K562 (cell line): ENCODE results near the gene BRWD1. TPM values are rescaled to one million over a fixed set of nuclear protein-coding genes. Genes with fewer than 3 reads are reported as not detected.

ENCODE experiments used
- CBX5 ChIP-seq: IDR thresholded peaks from 2 replicates; pipeline ENCODE4 v1.6.1; 2014; ENCODE audit warnings: low read depth, borderline replicate concordance
- JUNB ChIP-seq: fragments of 450-650 bp; formaldehyde crosslinking; conservative IDR thresholded peaks from 2 replicates; pipeline ENCODE4 v1.4.0; 2020; ENCODE audit warnings: mild to moderate bottlenecking
- KDM2B ChIP-seq: fragments of 250-450 bp; sonication (Bioruptor Pico); IDR thresholded peaks from 2 replicates; pipeline ENCODE4 v1.8.0; 2021; ENCODE audit warnings: mild to moderate bottlenecking, moderate library complexity
- KLF1 ChIP-seq: fragments of 450-650 bp; IDR thresholded peaks from 2 replicates; pipeline ENCODE4 v1.6.1; 2016; ENCODE audit warnings: missing genetic modification characterization, missing compliant biosample characterization
- NR2C2 ChIP-seq, 2 experiments: fragments of 200-800 bp in 1 of 2; sonication (Bioruptor generic) in 1 of 2; sonication (generic) in 1 of 2; formaldehyde crosslinking in 1 of 2; IDR thresholded peaks; 2 replicates each; pipeline versions ENCODE4 v1.6.1 to v1.8.0; 2016 to 2022; ENCODE audit warnings: mild to moderate bottlenecking in 1 of 2, missing compliant biosample characterization in 1 of 2, missing genetic modification characterization in 1 of 2, missing genetic modification reagents in 1 of 2
- PATZ1 ChIP-seq: fragments of 250-450 bp; sonication (Bioruptor Pico); IDR thresholded peaks from 2 replicates; pipeline ENCODE4 v1.5.0; 2020; ENCODE audit warnings: mild to moderate bottlenecking, borderline replicate concordance
- RBM22 ChIP-seq: fragments of 200-400 bp; formaldehyde crosslinking; IDR thresholded peaks from 2 replicates; pipeline ENCODE4 v1.6.1; 2018; ENCODE audit warnings: low read length, low read depth; ENCODE audit not compliant: poor library complexity, severe bottlenecking
- SMARCB1 ChIP-seq: IDR thresholded peaks from 2 replicates; pipeline ENCODE4 v1.6.1; 2011; ENCODE audit warnings: improper control_type of control experiment, low read depth; ENCODE audit not compliant: insufficient read length
- ZNF121 ChIP-seq: sonication (generic); formaldehyde crosslinking; conservative IDR thresholded peaks from 2 replicates; pipeline ENCODE4 v1.8.0; 2022; ENCODE audit warnings: missing genetic modification reagents
- polyA plus RNA-seq, 8 experiments: library from polyadenylated mRNA; depleted of rRNA in 4 of 8; stranded (reverse) in 5 of 8; unstranded in 3 of 8; fragments of >200 nt; fragmentation: Nextera tagmentation in 2 of 8; fragmentation: Illumina TruSeq in 1 of 8; extraction: Ambion mirVana in 2 of 8; extraction: Trizol in 1 of 8; gene quantifications; 2 replicates each; pipeline versions ENCODE4 v1.2.1 to v1.2.3, GENCODE V29; 2011 to 2014; ENCODE audit warnings: inconsistent platforms in 1 of 8, missing spikeins in 1 of 8
- total RNA-seq, 7 experiments: library from RNA; depleted of rRNA in 6 of 7; stranded (reverse); fragments of >200 nt in 6 of 7; fragmentation: Illumina TruSeq in 2 of 7; extraction: Trizol in 2 of 7; gene quantifications; 2 replicates each; pipeline versions ENCODE4 v1.2.1 to v1.2.3, GENCODE V29; 2011 to 2021; ENCODE audit warnings: low replicate concordance in 1 of 7
- TF ChIP-seq, protein P1 (sequence below): fragments of 450-650 bp; IDR thresholded peaks from 2 replicates; pipeline ENCODE4 v1.6.1; 2016; ENCODE audit warnings: mild to moderate bottlenecking, moderate library complexity
- TF ChIP-seq, protein P2 (sequence below): sonication (generic); formaldehyde crosslinking; IDR thresholded peaks from 2 replicates; pipeline ENCODE4 v1.8.1; 2023; ENCODE audit warnings: mild to moderate bottlenecking, missing genetic modification reagents, moderate library complexity

BRWD1 gene
- total and polyA plus RNA-seq, 9 of the 15 experiments (the other 6 are each of a cell fraction or from before 2014, with no cell fraction given): 10.1 to 60.2 (median 34.1) TPM

GRCh38 chr21:39317134-39318090 lies 4.0 kb upstream of the BRWD1 start (continued):
- TF ChIP-seq, protein P1, sequence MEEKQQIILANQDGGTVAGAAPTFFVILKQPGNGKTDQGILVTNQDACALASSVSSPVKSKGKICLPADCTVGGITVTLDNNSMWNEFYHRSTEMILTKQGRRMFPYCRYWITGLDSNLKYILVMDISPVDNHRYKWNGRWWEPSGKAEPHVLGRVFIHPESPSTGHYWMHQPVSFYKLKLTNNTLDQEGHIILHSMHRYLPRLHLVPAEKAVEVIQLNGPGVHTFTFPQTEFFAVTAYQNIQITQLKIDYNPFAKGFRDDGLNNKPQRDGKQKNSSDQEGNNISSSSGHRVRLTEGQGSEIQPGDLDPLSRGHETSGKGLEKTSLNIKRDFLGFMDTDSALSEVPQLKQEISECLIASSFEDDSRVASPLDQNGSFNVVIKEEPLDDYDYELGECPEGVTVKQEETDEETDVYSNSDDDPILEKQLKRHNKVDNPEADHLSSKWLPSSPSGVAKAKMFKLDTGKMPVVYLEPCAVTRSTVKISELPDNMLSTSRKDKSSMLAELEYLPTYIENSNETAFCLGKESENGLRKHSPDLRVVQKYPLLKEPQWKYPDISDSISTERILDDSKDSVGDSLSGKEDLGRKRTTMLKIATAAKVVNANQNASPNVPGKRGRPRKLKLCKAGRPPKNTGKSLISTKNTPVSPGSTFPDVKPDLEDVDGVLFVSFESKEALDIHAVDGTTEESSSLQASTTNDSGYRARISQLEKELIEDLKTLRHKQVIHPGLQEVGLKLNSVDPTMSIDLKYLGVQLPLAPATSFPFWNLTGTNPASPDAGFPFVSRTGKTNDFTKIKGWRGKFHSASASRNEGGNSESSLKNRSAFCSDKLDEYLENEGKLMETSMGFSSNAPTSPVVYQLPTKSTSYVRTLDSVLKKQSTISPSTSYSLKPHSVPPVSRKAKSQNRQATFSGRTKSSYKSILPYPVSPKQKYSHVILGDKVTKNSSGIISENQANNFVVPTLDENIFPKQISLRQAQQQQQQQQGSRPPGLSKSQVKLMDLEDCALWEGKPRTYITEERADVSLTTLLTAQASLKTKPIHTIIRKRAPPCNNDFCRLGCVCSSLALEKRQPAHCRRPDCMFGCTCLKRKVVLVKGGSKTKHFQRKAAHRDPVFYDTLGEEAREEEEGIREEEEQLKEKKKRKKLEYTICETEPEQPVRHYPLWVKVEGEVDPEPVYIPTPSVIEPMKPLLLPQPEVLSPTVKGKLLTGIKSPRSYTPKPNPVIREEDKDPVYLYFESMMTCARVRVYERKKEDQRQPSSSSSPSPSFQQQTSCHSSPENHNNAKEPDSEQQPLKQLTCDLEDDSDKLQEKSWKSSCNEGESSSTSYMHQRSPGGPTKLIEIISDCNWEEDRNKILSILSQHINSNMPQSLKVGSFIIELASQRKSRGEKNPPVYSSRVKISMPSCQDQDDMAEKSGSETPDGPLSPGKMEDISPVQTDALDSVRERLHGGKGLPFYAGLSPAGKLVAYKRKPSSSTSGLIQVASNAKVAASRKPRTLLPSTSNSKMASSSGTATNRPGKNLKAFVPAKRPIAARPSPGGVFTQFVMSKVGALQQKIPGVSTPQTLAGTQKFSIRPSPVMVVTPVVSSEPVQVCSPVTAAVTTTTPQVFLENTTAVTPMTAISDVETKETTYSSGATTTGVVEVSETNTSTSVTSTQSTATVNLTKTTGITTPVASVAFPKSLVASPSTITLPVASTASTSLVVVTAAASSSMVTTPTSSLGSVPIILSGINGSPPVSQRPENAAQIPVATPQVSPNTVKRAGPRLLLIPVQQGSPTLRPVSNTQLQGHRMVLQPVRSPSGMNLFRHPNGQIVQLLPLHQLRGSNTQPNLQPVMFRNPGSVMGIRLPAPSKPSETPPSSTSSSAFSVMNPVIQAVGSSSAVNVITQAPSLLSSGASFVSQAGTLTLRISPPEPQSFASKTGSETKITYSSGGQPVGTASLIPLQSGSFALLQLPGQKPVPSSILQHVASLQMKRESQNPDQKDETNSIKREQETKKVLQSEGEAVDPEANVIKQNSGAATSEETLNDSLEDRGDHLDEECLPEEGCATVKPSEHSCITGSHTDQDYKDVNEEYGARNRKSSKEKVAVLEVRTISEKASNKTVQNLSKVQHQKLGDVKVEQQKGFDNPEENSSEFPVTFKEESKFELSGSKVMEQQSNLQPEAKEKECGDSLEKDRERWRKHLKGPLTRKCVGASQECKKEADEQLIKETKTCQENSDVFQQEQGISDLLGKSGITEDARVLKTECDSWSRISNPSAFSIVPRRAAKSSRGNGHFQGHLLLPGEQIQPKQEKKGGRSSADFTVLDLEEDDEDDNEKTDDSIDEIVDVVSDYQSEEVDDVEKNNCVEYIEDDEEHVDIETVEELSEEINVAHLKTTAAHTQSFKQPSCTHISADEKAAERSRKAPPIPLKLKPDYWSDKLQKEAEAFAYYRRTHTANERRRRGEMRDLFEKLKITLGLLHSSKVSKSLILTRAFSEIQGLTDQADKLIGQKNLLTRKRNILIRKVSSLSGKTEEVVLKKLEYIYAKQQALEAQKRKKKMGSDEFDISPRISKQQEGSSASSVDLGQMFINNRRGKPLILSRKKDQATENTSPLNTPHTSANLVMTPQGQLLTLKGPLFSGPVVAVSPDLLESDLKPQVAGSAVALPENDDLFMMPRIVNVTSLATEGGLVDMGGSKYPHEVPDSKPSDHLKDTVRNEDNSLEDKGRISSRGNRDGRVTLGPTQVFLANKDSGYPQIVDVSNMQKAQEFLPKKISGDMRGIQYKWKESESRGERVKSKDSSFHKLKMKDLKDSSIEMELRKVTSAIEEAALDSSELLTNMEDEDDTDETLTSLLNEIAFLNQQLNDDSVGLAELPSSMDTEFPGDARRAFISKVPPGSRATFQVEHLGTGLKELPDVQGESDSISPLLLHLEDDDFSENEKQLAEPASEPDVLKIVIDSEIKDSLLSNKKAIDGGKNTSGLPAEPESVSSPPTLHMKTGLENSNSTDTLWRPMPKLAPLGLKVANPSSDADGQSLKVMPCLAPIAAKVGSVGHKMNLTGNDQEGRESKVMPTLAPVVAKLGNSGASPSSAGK: peak; percentile 72
- no peak for TF ChIP-seq KDM2B (CRISPR knock-in tag)
- no peak for TF ChIP-seq KLF1 (tag)
- peak; percentile 92 for TF ChIP-seq ZNF121
- TF ChIP-seq PATZ1 (CRISPR knock-in tag): no peak
- no peak for TF ChIP-seq CBX5
- TF ChIP-seq JUNB: 0 out of 2 replicates have a peak, but pooled peaks have one; percentile 8
- TF ChIP-seq, protein P2, sequence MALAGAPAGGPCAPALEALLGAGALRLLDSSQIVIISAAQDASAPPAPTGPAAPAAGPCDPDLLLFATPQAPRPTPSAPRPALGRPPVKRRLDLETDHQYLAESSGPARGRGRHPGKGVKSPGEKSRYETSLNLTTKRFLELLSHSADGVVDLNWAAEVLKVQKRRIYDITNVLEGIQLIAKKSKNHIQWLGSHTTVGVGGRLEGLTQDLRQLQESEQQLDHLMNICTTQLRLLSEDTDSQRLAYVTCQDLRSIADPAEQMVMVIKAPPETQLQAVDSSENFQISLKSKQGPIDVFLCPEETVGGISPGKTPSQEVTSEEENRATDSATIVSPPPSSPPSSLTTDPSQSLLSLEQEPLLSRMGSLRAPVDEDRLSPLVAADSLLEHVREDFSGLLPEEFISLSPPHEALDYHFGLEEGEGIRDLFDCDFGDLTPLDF (CRISPR knock-in tag): no peak
- no peak for TF ChIP-seq RBM22
- TF ChIP-seq NR2C2 (CRISPR knock-in tag; IDR thresholded peaks at IDR 0.05): no peak
- TF ChIP-seq NR2C2 (tag; IDR thresholded peaks at IDR 0.05): peak; percentile 55; the same call in 1 of the 2 replicates
- peak; percentile 70 for TF ChIP-seq SMARCB1
